ENCODE data around the gene TMEM40.
"Not testable (repeated sequence)": the region's sequence is repeated elsewhere in the genome, so short reads cannot be mapped to it uniquely, and the experiment has no call there.

Gene TMEM40

DNA sequence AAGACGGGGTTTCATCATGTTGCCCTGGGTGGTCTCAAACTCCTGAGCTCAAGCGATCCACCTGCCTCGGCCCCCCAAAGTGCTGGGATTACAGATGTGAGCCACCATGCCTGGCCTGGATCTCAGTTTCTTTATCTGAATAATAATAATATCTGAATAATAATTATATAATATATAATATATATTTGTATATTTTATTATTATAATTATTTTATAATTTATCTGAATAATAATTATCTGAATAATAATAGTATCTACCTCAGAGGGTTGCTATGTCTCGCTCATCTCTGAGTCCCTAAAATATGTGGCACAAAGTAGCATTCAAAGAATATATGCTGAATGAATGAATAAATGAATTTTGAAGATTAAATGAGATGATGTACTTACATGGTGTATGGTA, 44.8 kb downstream of the TMEM40 start:
- DNase-seq = no peak

DNA sequence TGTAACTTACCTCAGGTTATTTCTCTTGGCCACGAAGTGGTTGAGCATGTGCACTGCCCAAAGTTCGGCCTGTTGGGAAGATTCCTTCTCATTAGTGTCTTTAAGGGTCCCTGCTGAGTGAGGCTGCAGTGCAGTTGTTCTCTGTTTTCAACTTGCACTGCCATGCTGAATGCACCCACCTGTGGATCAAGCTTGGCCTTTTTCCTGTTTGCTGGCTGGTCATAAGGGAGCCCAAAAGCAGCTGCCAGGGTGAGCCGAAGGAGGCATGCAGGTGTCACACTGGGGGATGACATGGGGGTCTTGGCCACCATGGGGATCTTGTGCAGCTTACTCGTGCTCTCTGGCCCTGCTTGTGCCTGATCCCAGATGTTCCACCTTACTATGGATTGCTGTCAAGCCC, 49.0 kb downstream of the TMEM40 start:
- no peak for DNase-seq

DNA sequence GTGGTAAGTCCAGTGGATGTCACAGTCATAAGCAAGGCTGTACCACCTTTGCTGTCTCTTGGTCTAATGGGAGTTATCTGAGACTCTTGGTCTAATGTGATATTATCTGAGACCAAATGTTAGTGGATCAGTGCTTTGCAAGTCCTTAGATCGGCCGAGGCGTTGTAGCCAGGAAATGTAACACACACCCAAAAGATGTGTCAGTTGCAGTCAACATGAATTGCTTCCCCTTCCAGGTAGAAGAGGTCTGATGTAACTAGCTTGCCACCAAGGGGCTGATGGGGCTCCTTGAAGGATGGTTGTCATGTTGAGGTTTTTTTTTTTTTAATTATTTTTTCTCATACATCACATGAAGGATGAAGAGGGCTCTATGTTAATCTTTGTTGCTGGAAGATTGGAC, 49.7 kb downstream of the TMEM40 start:
- no peak for DNase-seq

GRCh38 chr3:12708584-12709192, 50.4 kb downstream of the TMEM40 start:
- no peak for DNase-seq

DNA sequence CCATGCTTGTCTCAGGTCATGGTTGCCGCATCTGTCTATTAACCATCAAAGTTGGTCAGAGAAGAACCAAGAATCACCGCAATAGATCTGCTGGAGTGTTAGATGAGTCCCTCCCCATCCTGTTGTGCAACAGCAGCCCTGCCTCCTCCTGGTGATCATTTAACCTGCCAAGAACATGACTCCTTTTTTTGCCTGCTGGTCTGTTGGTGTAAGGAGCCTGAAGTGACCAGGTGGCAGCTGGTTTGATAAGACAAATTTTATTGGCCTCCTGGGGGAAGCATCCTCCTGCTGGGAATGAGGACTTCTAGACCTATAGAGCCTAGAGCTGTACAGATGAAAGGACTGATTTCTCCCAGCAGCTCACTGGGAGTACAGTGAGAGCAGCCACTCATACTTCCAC, 51.6 kb downstream of the TMEM40 start:
- DNase-seq = no peak

DNA sequence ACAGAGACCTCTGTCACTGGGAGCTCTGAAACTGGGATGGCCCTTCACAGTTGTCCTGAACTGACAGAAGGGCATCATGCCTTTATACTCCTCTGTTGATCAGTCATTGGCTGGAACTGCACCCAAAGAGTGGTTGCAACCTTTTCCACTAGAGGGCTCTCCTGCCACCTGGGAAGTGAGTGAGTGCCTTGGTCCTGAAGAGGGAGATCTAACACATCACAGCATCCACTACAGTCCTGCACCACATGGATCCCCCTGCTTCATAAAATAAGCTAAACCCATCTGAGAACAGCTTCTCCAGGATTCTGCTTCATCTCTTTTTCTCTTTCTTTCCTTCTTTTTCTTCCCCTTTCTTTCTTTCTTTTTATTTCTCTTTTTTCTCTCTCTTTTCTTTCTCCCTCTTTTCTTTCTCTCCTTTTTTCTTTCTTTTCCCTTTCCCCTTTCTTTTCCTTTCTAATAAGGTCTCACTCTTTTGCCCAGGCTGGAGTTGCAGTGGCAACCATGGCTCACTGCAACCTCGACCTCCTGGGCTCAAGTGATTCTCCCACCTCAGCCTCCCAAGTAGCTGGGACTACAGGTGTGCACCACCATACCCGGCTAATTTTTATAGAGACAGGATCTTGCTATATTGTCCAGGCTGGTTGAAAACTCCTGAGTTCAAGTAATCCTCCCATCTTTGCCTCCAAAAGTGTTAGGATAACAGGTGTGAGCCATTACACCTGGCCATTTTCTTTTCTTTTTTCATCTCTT, 52.4 kb downstream of the TMEM40 start:
- peak; percentile 22 for DNase-seq

DNA sequence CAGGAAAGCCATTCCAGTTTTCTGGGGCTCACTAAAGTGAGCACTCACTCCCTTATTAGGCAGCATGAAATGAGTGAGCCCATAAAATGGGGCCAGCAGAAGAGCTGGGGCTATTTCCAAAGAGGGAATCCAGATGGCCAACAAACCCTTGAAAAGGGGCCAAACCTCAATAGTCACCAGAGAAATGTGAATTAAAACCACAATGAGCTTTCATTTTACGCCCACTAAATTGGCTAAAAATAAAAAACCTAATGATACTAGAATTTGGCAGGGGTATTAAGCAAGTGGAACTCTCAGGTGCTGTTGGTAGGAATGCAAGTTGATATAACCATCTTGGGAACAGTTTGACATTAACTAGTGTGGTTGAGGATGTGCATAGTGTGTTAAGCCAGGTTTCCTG, 53.1 kb downstream of the TMEM40 start:
- DNase-seq = no peak

DNA sequence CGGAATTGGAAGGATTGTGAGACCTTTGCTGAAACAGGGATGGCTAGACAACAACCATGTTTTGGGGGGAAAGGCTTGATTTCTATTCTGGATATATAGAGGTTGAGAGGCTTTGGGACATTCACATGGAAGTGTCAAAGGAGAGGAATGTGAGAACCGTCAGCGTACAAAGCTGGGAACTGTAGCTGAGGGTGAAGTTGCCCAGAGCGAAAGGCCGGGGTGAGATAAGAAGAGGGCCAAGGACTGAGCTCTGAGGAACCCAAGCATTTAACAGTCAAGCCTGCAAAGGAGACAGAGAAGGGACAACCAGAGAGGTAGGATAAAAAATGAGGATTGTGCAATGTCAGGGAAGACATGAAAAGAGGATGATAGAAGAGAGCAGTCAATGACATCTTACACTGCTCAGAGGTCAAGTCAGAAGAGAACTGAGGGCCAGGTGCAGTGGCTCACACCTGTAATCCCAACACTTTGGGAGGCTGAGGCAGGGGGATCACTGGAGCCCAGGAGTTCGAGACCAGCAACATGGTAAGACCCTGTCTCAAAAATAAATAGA, 53.6 kb downstream of the TMEM40 start:
- DNase-seq = no peak

GRCh38 chr3:12702501-12702900, 56.6 kb downstream of the TMEM40 start:
- DNase-seq = no peak

DNA sequence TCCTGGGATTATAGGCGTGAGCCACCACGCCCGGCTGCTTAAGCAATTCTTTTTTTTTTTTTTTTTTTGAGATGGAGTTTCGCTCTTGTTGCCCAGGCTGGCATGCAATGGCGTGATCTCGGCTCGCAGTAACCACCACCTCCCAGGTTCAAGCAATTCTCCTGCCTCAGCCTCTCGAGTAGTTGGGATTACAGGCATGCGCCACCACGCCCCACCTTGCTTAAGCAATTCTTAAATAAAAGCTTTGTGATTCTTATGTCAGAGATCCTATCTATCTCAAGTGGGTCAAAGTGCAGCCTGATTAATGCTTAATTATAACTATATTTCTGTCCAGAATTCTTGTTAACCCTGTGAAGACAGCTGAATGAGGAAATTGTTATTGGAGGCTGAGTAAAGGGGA, 57.5 kb downstream of the TMEM40 start:
- not testable (repeated sequence) for DNase-seq

DNA sequence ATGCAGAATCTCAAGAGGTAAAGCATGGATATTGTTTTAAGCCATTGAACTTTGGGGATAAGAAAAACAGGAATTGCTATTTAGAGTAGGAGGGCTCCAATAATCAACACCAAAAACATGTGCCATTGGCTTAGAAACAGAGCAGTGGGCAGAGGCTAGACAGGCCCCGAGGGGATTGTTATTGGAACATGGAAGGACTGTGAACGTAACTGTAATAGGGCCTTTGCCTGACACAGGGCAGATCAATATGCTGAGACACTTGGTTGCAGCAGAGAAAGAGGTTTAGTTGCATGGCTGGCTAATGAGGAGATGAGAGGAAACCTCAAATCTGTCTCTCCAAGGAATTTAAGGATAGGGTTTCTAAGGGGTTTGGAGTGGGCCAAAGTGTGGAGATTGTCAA, 58.3 kb downstream of the TMEM40 start:
- DNase-seq = no peak

GRCh38 chr3:12695916-12696315, 63.1 kb downstream of the TMEM40 start:
- DNase-seq = no peak

GRCh38 chr3:12695112-12695511, 63.9 kb downstream of the TMEM40 start:
- no peak for DNase-seq

DNA sequence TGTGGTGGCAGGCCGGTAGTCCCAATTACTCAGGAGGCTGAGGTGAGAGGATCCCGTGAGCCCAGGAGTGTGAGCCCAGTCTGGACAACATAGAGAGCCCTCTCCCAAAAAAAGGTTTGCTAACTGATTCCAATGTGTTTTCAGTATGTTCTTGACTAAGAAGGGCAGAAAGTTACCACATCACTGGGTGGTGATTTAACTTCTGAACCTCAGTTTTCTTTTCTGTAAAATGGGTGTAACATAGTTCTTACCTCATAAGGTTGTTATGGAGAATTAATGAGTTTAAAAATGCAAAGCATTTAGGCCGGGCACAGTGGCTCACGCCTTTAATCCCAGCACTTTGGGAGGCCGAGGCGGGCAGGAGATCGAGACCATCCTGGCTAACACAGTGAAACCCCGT, 66.6 kb downstream of the TMEM40 start:
- DNase-seq = no peak

- no peak for DNase-seq
Observed at GRCh38 chr3:12689997-12690711, 68.9 kb downstream of the TMEM40 start.

GRCh38 chr3:12687948-12688347, 71.1 kb downstream of the TMEM40 start:
- no peak for DNase-seq

DNA sequence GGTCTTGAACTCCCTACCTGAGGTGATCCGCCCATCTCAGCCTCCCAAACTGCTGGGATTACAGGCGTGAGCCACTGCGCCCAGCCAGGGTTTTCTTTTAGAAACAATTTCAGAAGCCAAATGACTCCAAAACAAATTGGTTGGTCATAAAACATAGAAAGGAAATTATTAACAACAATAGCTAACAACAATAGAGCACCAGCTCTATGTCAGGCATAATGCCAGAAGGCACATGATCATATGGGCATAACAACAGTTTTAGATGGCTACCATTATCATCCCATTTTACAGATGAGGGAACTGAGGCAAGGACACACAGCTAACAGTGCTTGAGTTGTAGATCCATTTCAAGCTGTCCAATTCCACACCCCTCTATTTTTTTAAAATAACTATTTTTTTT, 73.0 kb downstream of the TMEM40 start:
- no peak for DNase-seq
